ENCODE measurements around the gene CATSPER1.

Gene CATSPER1

DNA sequence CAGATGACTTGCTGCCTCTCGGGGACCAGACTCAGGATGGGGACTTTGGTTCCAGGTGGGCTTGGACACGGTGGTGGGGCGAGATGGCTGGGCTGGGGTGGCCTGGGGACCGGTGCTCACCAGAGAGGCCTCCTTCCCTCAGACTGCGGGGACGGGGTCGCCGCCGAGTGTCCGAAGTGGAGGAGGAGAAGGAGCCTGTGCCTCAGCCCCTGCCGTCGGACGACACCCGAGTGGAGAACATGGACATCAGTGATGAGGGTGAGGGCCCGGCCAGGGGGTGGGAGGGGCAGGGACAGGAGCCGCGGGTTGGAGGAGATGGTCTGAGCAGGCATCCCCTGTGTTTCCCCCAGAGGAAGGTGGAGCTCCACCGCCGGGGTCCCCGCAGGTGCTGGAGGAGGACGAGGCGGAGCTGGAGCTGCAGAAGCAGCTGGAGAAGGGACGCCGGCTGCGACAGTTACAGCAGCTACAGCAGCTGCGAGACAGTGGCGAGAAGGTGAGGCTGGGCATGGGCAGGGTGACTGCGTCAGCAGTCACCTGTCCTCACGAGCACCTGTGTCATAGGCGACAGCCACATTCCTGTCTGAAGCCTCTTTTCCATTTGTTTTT, 58.8 kb downstream of the CATSPER1 start:
- no peak for DNase-seq
